GM19328 (cell line): ENCODE measurements around the gene HOXD1.

ENCODE experiments used
- ATAC-seq: cut with Tn5 transposase; IDR thresholded peaks from one replicate; pipeline ENCODE4 v1.9.1; 2021; ENCODE audit warnings: mild to moderate bottlenecking, moderate library complexity; ENCODE audit not compliant: unreplicated experiment

HOXD1 gene

GRCh38 chr2:176178757-176179295 lies 9.6 kb upstream of the HOXD1 start:
- no peak for ATAC-seq

GRCh38 chr2:176181551-176181950 lies 6.9 kb upstream of the HOXD1 start:
- ATAC-seq: no peak

- no peak for ATAC-seq
Measured at GRCh38 chr2:176182671-176183070, 5.8 kb upstream of the HOXD1 start.

GRCh38 chr2:176184749-176185148 lies 3.7 kb upstream of the HOXD1 start:
- ATAC-seq: no peak

- no peak for ATAC-seq
Measured at GRCh38 chr2:176186024-176186423, 2.4 kb upstream of the HOXD1 start.

- no peak for ATAC-seq
Measured at GRCh38 chr2:176187200-176187898, 1.1 kb upstream of the HOXD1 start.

- no peak for ATAC-seq
Measured at GRCh38 chr2:176188774-176189680, 559 bp downstream of the HOXD1 start.

GRCh38 chr2:176189681-176190641 lies 1.5 kb downstream of the HOXD1 start:
- no peak for ATAC-seq

GRCh38 chr2:176192351-176192750 lies 3.9 kb downstream of the HOXD1 start:
- no peak for ATAC-seq

- no peak for ATAC-seq
Measured at GRCh38 chr2:176193048-176193447, 4.6 kb downstream of the HOXD1 start.

- no peak for ATAC-seq
Measured at GRCh38 chr2:176199902-176200301, 11.4 kb downstream of the HOXD1 start.

GRCh38 chr2:176200971-176201370 lies 12.5 kb downstream of the HOXD1 start:
- ATAC-seq: no peak

GRCh38 chr2:176202491-176202890 lies 14.0 kb downstream of the HOXD1 start:
- ATAC-seq: no peak

- no peak for ATAC-seq
Measured at GRCh38 chr2:176205126-176205525, 16.7 kb downstream of the HOXD1 start.

GRCh38 chr2:176206136-176206535 lies 17.7 kb downstream of the HOXD1 start:
- ATAC-seq: no peak

GRCh38 chr2:176206682-176207081 lies 18.2 kb downstream of the HOXD1 start:
- no peak for ATAC-seq

GRCh38 chr2:176211110-176211509 lies 22.6 kb downstream of the HOXD1 start:
- ATAC-seq: no peak

GRCh38 chr2:176212276-176212675 lies 23.8 kb downstream of the HOXD1 start:
- ATAC-seq: no peak

- no peak for ATAC-seq
Measured at GRCh38 chr2:176213406-176213805, 24.9 kb downstream of the HOXD1 start.

GRCh38 chr2:176227874-176228273 lies 39.4 kb downstream of the HOXD1 start:
- ATAC-seq: no peak

GRCh38 chr2:176234156-176234555 lies 45.7 kb downstream of the HOXD1 start:
- ATAC-seq: no peak
